ENCODE data around the gene SGIP1. TPM values are rescaled to one million over a fixed set of nuclear protein-coding genes. Genes with fewer than 3 reads are reported as not detected.

The SGIP1 gene
- total and polyA plus RNA-seq, 2 donors (not counting 3 experiments of a cell fraction or from before 2014, with no cell fraction given), result 30.9 to 68.9 TPM

GRCh38 chr1:66607458-66607857, 73.5 kb downstream of the SGIP1 start:
- Histone ChIP-seq H3K4me2 (ENCODE audit: insufficient read depth, low read length) (no peak overlapping the region), H3K9me3 (replicated peaks; ENCODE audit: control insufficient read depth, insufficient read depth, low read length) (no peaks in the 10 kb centered on the region), H3K9me1 (replicated peaks; ENCODE audit: control insufficient read depth, extremely low read depth, insufficient read depth, low read length) (no peaks in the 10 kb centered on the region), H3K27ac (ENCODE audit: insufficient read depth, low read depth, low read length) (no peak overlapping the region), H3K4me3 (replicated peaks in 1 of 3; ENCODE audit: insufficient read depth in 1 of 3, low read depth in 1 of 3, low read length in 3 of 3) (no peak overlapping the region), H3K36me3 (ENCODE audit: control insufficient read depth in 2 of 2, extremely low read depth in 1 of 2, insufficient read depth in 2 of 2, low read length in 2 of 2) (no peaks in the 10 kb centered on the region), H3K9ac (replicated peaks; ENCODE audit: extremely low read depth, insufficient read depth, low read length) (no peak overlapping the region), H4K20me1 (replicated peaks; ENCODE audit: control insufficient read depth, extremely low read depth, insufficient read depth, low read length) (no peaks in the 10 kb centered on the region), H3K79me2 (ENCODE audit: control insufficient read depth, insufficient read depth, low read length) (no peaks in the 10 kb centered on the region), H3K27me3 (ENCODE audit: control insufficient read depth in 2 of 2, insufficient read depth in 2 of 2, low read length in 2 of 2) (no peaks in the 10 kb centered on the region), H3K4me1 (ENCODE audit: control insufficient read depth, extremely low read depth, insufficient read depth, low read length) (no peaks in the 10 kb centered on the region), H2AFZ (ENCODE audit: low read depth, low read length) (no peak overlapping the region)
- dilution Hi-C loops (cut with MboI; ENCODE audit: extremely low pct_ligation_motif_present, low sequenced_read_pairs) (no loop called here), intact Hi-C loops (cut with micrococcal nuclease) (no loop called here)
- no peak for FAIRE-seq
- ChIA-PET POLR2A (no interaction called here), CTCF (no interaction called here)
- BruUV-seq (replicated peaks), result no TSS peak
- no peak for TF ChIP-seq GATA2 (IDR thresholded peaks at IDR 0.05; ENCODE audit: insufficient read depth, insufficient read length, low read depth, low read length)
- no peak for TF ChIP-seq POLR2AphosphoS5 (IDR thresholded peaks at IDR 0.05; ENCODE audit: insufficient read depth, low read depth, low read length)
- no peak for TF ChIP-seq CTCF (IDR thresholded peaks at IDR 0.05; ENCODE audit: extremely low read depth in 1 of 2, insufficient read depth in 1 of 2, low read depth in 1 of 2, low read length in 2 of 2)
- TF ChIP-seq MAX (IDR thresholded peaks at IDR 0.05; ENCODE audit: insufficient read depth, insufficient read length), result no peak
- no peak for TF ChIP-seq JUN (IDR thresholded peaks at IDR 0.05; ENCODE audit: borderline replicate concordance, insufficient read depth, insufficient read length, low read depth)
- TF ChIP-seq MYC (IDR thresholded peaks at IDR 0.05; ENCODE audit: low read depth, low read length), result no peak
- no peak for TF ChIP-seq POLR2A (IDR thresholded peaks at IDR 0.05; ENCODE audit: low read depth, low read length)
- no peak for TF ChIP-seq EZH2 (IDR thresholded peaks at IDR 0.05; ENCODE audit: borderline replicate concordance, low read depth, low read length, severe bottlenecking)
- TF ChIP-seq FOS (IDR thresholded peaks at IDR 0.05; ENCODE audit: borderline replicate concordance, insufficient read depth, low read length), result no peak
- no peak for DNase-seq (ENCODE audit: low read depth, low spot score)
